H9 (cell line): ENCODE results near the gene KLK1. TPM values are rescaled to one million over a fixed set of nuclear protein-coding genes. Genes with fewer than 3 reads are reported as not detected.
A peak's percentile ranks its signal among the peaks of the same experiment; 100 is the strongest.

Source experiments
- DNase-seq: peaks from one replicate; pipeline ENCODE4 v3.0.0-alpha.2; 2017
- H2AFZ ChIP-seq: one replicate; pipeline ENCODE4 v1.6.1; 2013; ENCODE audit warnings: mild to moderate bottlenecking, low read length, control low read depth, moderate library complexity
- H2AK5ac ChIP-seq: 2 replicates; pipeline ENCODE4 v1.6.1; 2013; ENCODE audit warnings: low read length, control low read depth, mixed read lengths; ENCODE audit not compliant: insufficient read length
- H2BK120ac ChIP-seq: one replicate; pipeline ENCODE4 v1.6.1; 2013; ENCODE audit warnings: low read depth, mild to moderate bottlenecking, low read length, control low read depth, inconsistent platforms; ENCODE audit not compliant: poor library complexity, severe bottlenecking
- H2BK12ac ChIP-seq: 2 replicates; pipeline ENCODE4 v1.6.1; 2013; ENCODE audit warnings: low read length, control low read depth, mixed read lengths, low read depth; ENCODE audit not compliant: insufficient read length
- H2BK15ac ChIP-seq: 2 replicates; pipeline ENCODE4 v1.6.1; 2013; ENCODE audit warnings: low read depth, low read length, control low read depth
- H2BK20ac ChIP-seq: one replicate; pipeline ENCODE4 v1.6.1; 2013; ENCODE audit warnings: low read depth, mild to moderate bottlenecking, low read length, control low read depth, inconsistent platforms; ENCODE audit not compliant: poor library complexity, severe bottlenecking
- H2BK5ac ChIP-seq: 2 replicates; pipeline ENCODE4 v1.6.1; 2013; ENCODE audit warnings: low read length, control low read depth, mixed read lengths; ENCODE audit not compliant: insufficient read length
- H3K14ac ChIP-seq: 2 replicates; pipeline ENCODE4 v1.6.1; 2013; ENCODE audit warnings: low read length, control low read depth; ENCODE audit not compliant: insufficient read depth
- H3K18ac ChIP-seq: 2 replicates; pipeline ENCODE4 v1.6.1; 2013; ENCODE audit warnings: low read depth, mild to moderate bottlenecking, mixed read lengths, low read length, control low read depth; ENCODE audit not compliant: insufficient read length
- H3K23ac ChIP-seq: 2 replicates; pipeline ENCODE4 v1.6.1; 2013; ENCODE audit warnings: low read length, control low read depth, mixed read lengths, low read depth; ENCODE audit not compliant: insufficient read length
- H3K23me2 ChIP-seq: 2 replicates; pipeline ENCODE4 v1.6.1; 2013; ENCODE audit warnings: low read depth, mild to moderate bottlenecking, mixed read lengths, low read length, control low read depth; ENCODE audit not compliant: insufficient read length, poor library complexity, severe bottlenecking
- H3K27ac ChIP-seq: 2 replicates; pipeline ENCODE4 v1.5.1; 2013; ENCODE audit warnings: low read length, control low read depth, mixed read lengths, low read depth; ENCODE audit not compliant: insufficient read length
- H3K27me3 ChIP-seq: 2 replicates; pipeline ENCODE4 v1.6.1; 2013; ENCODE audit warnings: low read length, control low read depth, inconsistent platforms; ENCODE audit not compliant: insufficient read depth
- H3K4ac ChIP-seq: 2 replicates; pipeline ENCODE4 v1.6.1; 2013; ENCODE audit warnings: low read depth, mild to moderate bottlenecking, control low read depth, inconsistent platforms, low read length, moderate library complexity
- H3K4me1 ChIP-seq: 2 replicates; pipeline ENCODE4 v1.6.1; 2013; ENCODE audit warnings: low read length, control low read depth, inconsistent platforms; ENCODE audit not compliant: insufficient read depth
- H3K4me2 ChIP-seq: 2 replicates; pipeline ENCODE4 v1.6.1; 2013; ENCODE audit warnings: low read length, control low read depth, mixed read lengths; ENCODE audit not compliant: insufficient read length, insufficient read depth
- H3K56ac ChIP-seq: 2 replicates; pipeline ENCODE4 v1.6.1; 2013; ENCODE audit warnings: low read depth, mild to moderate bottlenecking, mixed read lengths, low read length, control low read depth; ENCODE audit not compliant: insufficient read length
- H3K79me1 ChIP-seq: 2 replicates; pipeline ENCODE4 v1.6.1; 2013; ENCODE audit warnings: low read depth, mild to moderate bottlenecking, moderate library complexity, low read length, control low read depth, inconsistent platforms; ENCODE audit not compliant: insufficient read depth, poor library complexity, severe bottlenecking
- H3K79me2 ChIP-seq: 2 replicates; pipeline ENCODE4 v1.6.1; 2013; ENCODE audit warnings: low read length, control low read depth, inconsistent platforms; ENCODE audit not compliant: insufficient read depth
- H3K9ac ChIP-seq: 2 replicates; pipeline ENCODE4 v1.6.1; 2013; ENCODE audit warnings: low read length, control low read depth, mixed read lengths; ENCODE audit not compliant: insufficient read length; ENCODE audit errors: extremely low read depth
- H3K9me3 ChIP-seq: one replicate; pipeline ENCODE4 v1.6.1; 2013; ENCODE audit warnings: low read depth, low read length, inconsistent platforms; ENCODE audit not compliant: control insufficient read depth
- H3T11ph ChIP-seq: one replicate; pipeline ENCODE4 v1.6.1; 2013; ENCODE audit warnings: mild to moderate bottlenecking, low read length, control low read depth, inconsistent platforms
- H4K20me1 ChIP-seq: one replicate; pipeline ENCODE4 v1.6.1; 2013; ENCODE audit not compliant: control insufficient read depth, insufficient read length, insufficient read depth
- H4K5ac ChIP-seq: 2 replicates; pipeline ENCODE4 v1.6.1; 2013; ENCODE audit warnings: low read depth, mild to moderate bottlenecking, mixed read lengths, low read length, control low read depth; ENCODE audit not compliant: insufficient read length
- H4K8ac ChIP-seq: replicated peaks from 2 replicates; pipeline ENCODE4 v1.6.1; 2013; ENCODE audit warnings: low read length, control low read depth, mixed read lengths, low read depth; ENCODE audit not compliant: insufficient read length
- H4K91ac ChIP-seq: 2 replicates; pipeline ENCODE4 v1.6.1; 2013; ENCODE audit warnings: low read depth, mild to moderate bottlenecking, moderate library complexity, mixed read lengths, low read length, control low read depth; ENCODE audit not compliant: insufficient read length
- H3K27ac Mint-ChIP-seq, 3 experiments: 2 replicates in 2 of 3; 3 replicates in 1 of 3; pipeline ENCODE4 v1.8.0; 2020 to 2021; ENCODE audit warnings: mixed read lengths in 3 of 3, mild to moderate bottlenecking in 1 of 3, moderate library complexity in 1 of 3
- H3K27me3 Mint-ChIP-seq: 2 replicates; pipeline ENCODE4 v1.8.0; 2021; ENCODE audit warnings: low read depth, mild to moderate bottlenecking, moderate library complexity, mixed read lengths
- H3K36me3 Mint-ChIP-seq, 3 experiments: 2 replicates in 2 of 3; 3 replicates in 1 of 3; pipeline ENCODE4 v1.8.0; 2020 to 2021; ENCODE audit warnings: low read depth in 3 of 3, mixed read lengths in 3 of 3; ENCODE audit not compliant: insufficient read depth in 1 of 3
- H3K4me1 Mint-ChIP-seq, 2 experiments: 2 replicates each; pipeline ENCODE4 v1.8.0; 2020; ENCODE audit warnings: mixed read lengths in 2 of 2
- H3K4me3 Mint-ChIP-seq, 2 experiments: 2 replicates in 1 of 2; 3 replicates in 1 of 2; pipeline ENCODE4 v1.8.0; 2020 to 2021; ENCODE audit warnings: mild to moderate bottlenecking in 2 of 2, mixed read lengths in 2 of 2, moderate library complexity in 1 of 2
- H3K9me3 Mint-ChIP-seq, 2 experiments: 2 replicates in 1 of 2; 3 replicates in 1 of 2; pipeline ENCODE4 v1.8.0; 2020; ENCODE audit warnings: mild to moderate bottlenecking in 2 of 2, mixed read lengths in 2 of 2, moderate library complexity in 1 of 2
- CTCF ChIP-seq: fragments of 200-600 bp; sonication (generic); conservative IDR thresholded peaks from 3 replicates; pipeline ENCODE4 v1.8.0; 2021; ENCODE audit warnings: antibody characterized with exemption, mild to moderate bottlenecking
- WGBS: extraction: QIAGEN DNeasy Blood & Tissue Kit; methylation state at CpG from one replicate; pipeline ENCODE4 v1.1.7; 2013; ENCODE audit warnings: missing lambda C conversion rate, low lambda C conversion rate, mixed read lengths; ENCODE audit not compliant: insufficient read length; ENCODE audit errors: extremely low coverage; 5-methylcytosine and 5-hydroxymethylcytosine counted together
- total RNA-seq: library from RNA; stranded (reverse); gene quantifications from 2 replicates; pipeline ENCODE4 v1.2.1, GENCODE V29; 2021

The KLK1 gene
- total RNA-seq, 1 experiment from 2014 or later: 2.3 TPM

DNA sequence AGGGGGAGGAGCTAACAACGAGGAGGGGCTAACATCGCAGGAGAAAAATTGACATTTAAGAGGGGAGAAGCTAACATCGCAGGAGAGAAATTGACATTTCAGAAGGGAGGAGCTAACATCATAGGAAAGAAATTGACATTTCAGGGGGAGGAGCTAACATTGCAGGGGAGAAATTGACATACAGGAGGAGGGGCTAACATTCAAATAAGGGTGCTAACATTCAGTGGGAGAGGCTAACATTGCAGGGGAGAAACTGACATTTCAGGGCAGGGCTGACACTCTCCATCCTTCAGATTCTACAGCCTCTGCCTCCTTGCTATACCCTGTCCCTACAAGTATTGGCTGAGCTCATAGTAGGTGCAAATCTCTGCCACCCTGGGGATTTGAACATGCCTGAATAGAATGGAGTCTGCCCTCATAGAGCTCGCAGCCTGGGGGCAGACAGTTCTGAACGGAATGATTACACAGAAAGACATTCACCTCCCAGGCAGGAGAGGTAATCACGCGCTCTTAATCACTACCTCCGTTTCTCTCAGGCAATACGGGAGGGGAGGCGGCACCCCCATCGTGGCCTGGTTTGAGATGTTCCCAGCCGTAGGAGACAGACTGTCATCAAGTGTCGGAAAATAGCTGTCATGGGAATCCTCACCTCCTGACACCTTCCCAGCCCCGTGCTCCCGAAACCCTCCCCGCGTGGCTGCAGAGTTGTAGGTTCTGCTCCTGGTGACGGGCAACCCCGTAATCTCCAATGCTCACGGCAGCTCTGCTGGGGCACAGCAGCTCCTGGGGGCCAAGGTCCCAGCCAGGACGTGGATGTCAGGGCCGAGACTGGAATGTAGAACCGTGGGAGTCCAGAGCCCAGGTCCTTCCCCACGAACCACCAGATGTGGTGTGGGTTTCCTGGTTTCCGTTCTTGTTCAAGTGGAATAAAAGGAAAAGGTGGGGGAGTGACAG lies 43.8 kb downstream of the KLK1 start:
- H3K4me2 ChIP-seq: no peak overlapping the region
- no peaks in the 10 kb centered on the region for H3K79me1 ChIP-seq
- peaks cover 2% of the 10 kb centered on the region; the same call in 1 of the 2 replicates for H3K4me1 ChIP-seq
- H4K5ac ChIP-seq: no peak overlapping the region
- peaks cover 2 to 7% of the 10 kb centered on the region in 2 experiments; a peak in 4 of 5 replicates for H3K9me3 Mint-ChIP-seq
- H2AFZ ChIP-seq: no peak overlapping the region
- H2BK120ac ChIP-seq: no peak overlapping the region
- H3K14ac ChIP-seq: no peak overlapping the region
- H3K27ac Mint-ChIP-seq: no peak overlapping the region
- H2BK20ac ChIP-seq: no peak overlapping the region
- H3T11ph ChIP-seq: no peak overlapping the region
- peaks cover 96% of the 10 kb centered on the region for H3K27me3 Mint-ChIP-seq
- H2BK5ac ChIP-seq: no peak overlapping the region
- H3K23me2 ChIP-seq: no peaks in the 10 kb centered on the region
- no peak for TF ChIP-seq CTCF
- H3K27ac ChIP-seq: no peak overlapping the region
- DNase-seq: no peak
- H4K20me1 ChIP-seq: no peaks in the 10 kb centered on the region
- no peak overlapping the region for H2BK12ac ChIP-seq
- no peak overlapping the region for H2BK15ac ChIP-seq
- H3K4me3 Mint-ChIP-seq: peak overlapping the region in 1 of 2 experiments; percentile 22; a peak in 1 of 5 replicates
- no peaks in the 10 kb centered on the region for H3K9me3 ChIP-seq
- H3K79me2 ChIP-seq: no peaks in the 10 kb centered on the region
- no peaks in the 10 kb centered on the region for H3K36me3 Mint-ChIP-seq
- H3K23ac ChIP-seq: no peak overlapping the region
- no peak overlapping the region for H3K56ac ChIP-seq
- no peak overlapping the region for H3K18ac ChIP-seq
- no peak overlapping the region for H2AK5ac ChIP-seq
- H3K9ac ChIP-seq: no peak overlapping the region
- no CpG with 5 or more reads among the region's 25 CpGs for WGBS
- peaks cover 14 to 33% of the 10 kb centered on the region in 2 experiments for H3K4me1 Mint-ChIP-seq
- peaks cover 17% of the 10 kb centered on the region; the same call in 1 of the 2 replicates for H3K27me3 ChIP-seq
- no peak overlapping the region for H4K8ac ChIP-seq
- H4K91ac ChIP-seq: no peak overlapping the region
- H3K4ac ChIP-seq: no peak overlapping the region
